Nephron (organoid): ENCODE measurements around the gene PRKCB.

Source experiments
- H3K27ac Mint-ChIP-seq, 3 experiments: 2 replicates each; pipeline ENCODE4 v1.8.0; 2020; ENCODE audit warnings: mixed read lengths in 3 of 3, mild to moderate bottlenecking in 2 of 3, moderate library complexity in 1 of 3
- H3K27me3 Mint-ChIP-seq: 2 replicates; pipeline ENCODE4 v1.8.0; 2021; ENCODE audit warnings: low read depth, mild to moderate bottlenecking, moderate library complexity, mixed read lengths
- H3K36me3 Mint-ChIP-seq: 2 replicates; pipeline ENCODE4 v1.8.0; 2020; ENCODE audit warnings: low read depth, mixed read lengths
- H3K4me1 Mint-ChIP-seq: 2 replicates; pipeline ENCODE4 v1.8.0; 2020; ENCODE audit warnings: mixed read lengths
- H3K4me3 Mint-ChIP-seq, 3 experiments: 2 replicates each; pipeline ENCODE4 v1.8.0; 2020; ENCODE audit warnings: mild to moderate bottlenecking in 3 of 3, mixed read lengths in 3 of 3, moderate library complexity in 2 of 3
- H3K9me3 Mint-ChIP-seq: 2 replicates; pipeline ENCODE4 v1.8.0; 2020; ENCODE audit warnings: mixed read lengths
- CTCF ChIP-seq, 3 experiments: fragments of 200-600 bp; sonication (generic); IDR thresholded peaks; one replicate each; pipeline ENCODE4 v1.5.0; 2021; ENCODE audit warnings: antibody characterized with exemption in 3 of 3; ENCODE audit not compliant: unreplicated experiment in 3 of 3

The PRKCB gene

GRCh38 chr16:23856251-23856709, 20.5 kb downstream of the PRKCB start:
- Mint-ChIP-seq H3K4me3 (no peak overlapping the region), H3K36me3 (no peaks in the 10 kb centered on the region), H3K9me3 (peaks cover 6% of the 10 kb centered on the region), H3K4me1 (no peaks in the 10 kb centered on the region), H3K27ac (no peak overlapping the region), H3K27me3 (peaks cover 35% of the 10 kb centered on the region)
- TF ChIP-seq CTCF (IDR thresholded peaks at IDR 0.05; ENCODE audit: unreplicated experiment in 3 of 3): no peak

- no peaks in the 10 kb centered on the region for H3K36me3 Mint-ChIP-seq
- no peaks in the 10 kb centered on the region for H3K4me1 Mint-ChIP-seq
- H3K9me3 Mint-ChIP-seq: peaks cover 4% of the 10 kb centered on the region
- no peak overlapping the region for H3K4me3 Mint-ChIP-seq
- H3K27ac Mint-ChIP-seq: no peak overlapping the region
- peaks cover 41% of the 10 kb centered on the region for H3K27me3 Mint-ChIP-seq
- TF ChIP-seq CTCF (IDR thresholded peaks at IDR 0.05; ENCODE audit: unreplicated experiment in 3 of 3): no peak
Observed at GRCh38 chr16:23857256-23857880, 21.6 kb downstream of the PRKCB start.

GRCh38 chr16:23857881-23858269, 22.1 kb downstream of the PRKCB start:
- TF ChIP-seq CTCF (IDR thresholded peaks at IDR 0.05; ENCODE audit: unreplicated experiment in 3 of 3): no peak
- H3K27ac Mint-ChIP-seq: no peak overlapping the region
- H3K36me3 Mint-ChIP-seq: no peaks in the 10 kb centered on the region
- peaks cover 4% of the 10 kb centered on the region for H3K9me3 Mint-ChIP-seq
- peaks cover 41% of the 10 kb centered on the region for H3K27me3 Mint-ChIP-seq
- no peaks in the 10 kb centered on the region for H3K4me1 Mint-ChIP-seq
- no peak overlapping the region for H3K4me3 Mint-ChIP-seq

GRCh38 chr16:23858542-23858941, 22.8 kb downstream of the PRKCB start:
- no peak overlapping the region for H3K4me3 Mint-ChIP-seq
- no peaks in the 10 kb centered on the region for H3K36me3 Mint-ChIP-seq
- peaks cover 43% of the 10 kb centered on the region for H3K27me3 Mint-ChIP-seq
- no peak for TF ChIP-seq CTCF (IDR thresholded peaks at IDR 0.05; ENCODE audit: unreplicated experiment in 3 of 3)
- no peaks in the 10 kb centered on the region for H3K4me1 Mint-ChIP-seq
- H3K9me3 Mint-ChIP-seq: peaks cover 3% of the 10 kb centered on the region
- H3K27ac Mint-ChIP-seq: no peak overlapping the region

- no peak for TF ChIP-seq CTCF (IDR thresholded peaks at IDR 0.05; ENCODE audit: unreplicated experiment in 3 of 3)
- H3K4me1 Mint-ChIP-seq: no peaks in the 10 kb centered on the region
- no peaks in the 10 kb centered on the region for H3K9me3 Mint-ChIP-seq
- H3K4me3 Mint-ChIP-seq: no peak overlapping the region
- no peaks in the 10 kb centered on the region for H3K36me3 Mint-ChIP-seq
- H3K27ac Mint-ChIP-seq: no peak overlapping the region
- H3K27me3 Mint-ChIP-seq: peaks cover 48% of the 10 kb centered on the region
Observed at GRCh38 chr16:23859713-23860269, 24.0 kb downstream of the PRKCB start.

GRCh38 chr16:23861874-23862273, 26.1 kb downstream of the PRKCB start:
- Mint-ChIP-seq H3K27me3 (peaks cover 57% of the 10 kb centered on the region), H3K4me1 (no peaks in the 10 kb centered on the region), H3K27ac (no peak overlapping the region), H3K4me3 (no peak overlapping the region), H3K9me3 (no peaks in the 10 kb centered on the region), H3K36me3 (no peaks in the 10 kb centered on the region)
- TF ChIP-seq CTCF (IDR thresholded peaks at IDR 0.05; ENCODE audit: unreplicated experiment in 3 of 3): no peak
